ENCODE results near the gene ASAP3.

ASAP3 gene

DNA sequence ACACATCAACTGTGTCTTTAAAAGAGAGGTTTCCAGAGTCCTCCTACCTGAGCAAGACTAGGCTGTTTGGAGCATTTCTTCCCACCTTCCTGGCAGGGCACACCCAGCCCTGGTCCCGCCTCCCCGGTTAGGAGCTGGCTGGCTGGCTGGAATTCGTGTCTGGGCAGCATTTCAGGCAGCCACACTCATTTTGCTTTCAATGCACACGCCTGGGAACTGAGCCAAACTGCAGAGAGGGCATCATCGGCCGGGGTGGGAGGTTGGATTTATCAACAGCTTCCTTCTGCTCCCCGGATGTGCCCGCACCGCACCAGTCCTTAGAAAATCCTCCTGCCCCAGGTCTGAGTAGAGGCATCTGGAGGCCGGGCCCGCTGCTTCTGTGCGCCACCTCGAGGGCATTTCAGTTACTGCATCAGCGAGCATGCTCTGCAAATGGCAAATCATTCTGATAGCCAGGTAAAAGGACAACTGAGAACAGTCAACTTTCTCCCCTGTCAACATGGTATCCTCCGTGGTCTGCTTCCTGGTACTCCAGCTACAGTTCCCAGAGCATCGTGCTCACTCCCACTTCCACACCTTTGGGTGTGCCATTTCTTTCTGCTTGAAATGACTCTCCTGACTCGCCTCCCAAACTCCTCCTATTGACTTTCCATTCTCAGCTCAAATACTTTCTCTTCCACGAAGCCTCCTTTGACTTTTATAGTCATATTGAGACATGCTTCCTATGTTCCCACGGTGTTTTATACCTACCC is 80.1 kb downstream of the ASAP3 start (continued):
- TF ChIP-seq, protein P1, sequence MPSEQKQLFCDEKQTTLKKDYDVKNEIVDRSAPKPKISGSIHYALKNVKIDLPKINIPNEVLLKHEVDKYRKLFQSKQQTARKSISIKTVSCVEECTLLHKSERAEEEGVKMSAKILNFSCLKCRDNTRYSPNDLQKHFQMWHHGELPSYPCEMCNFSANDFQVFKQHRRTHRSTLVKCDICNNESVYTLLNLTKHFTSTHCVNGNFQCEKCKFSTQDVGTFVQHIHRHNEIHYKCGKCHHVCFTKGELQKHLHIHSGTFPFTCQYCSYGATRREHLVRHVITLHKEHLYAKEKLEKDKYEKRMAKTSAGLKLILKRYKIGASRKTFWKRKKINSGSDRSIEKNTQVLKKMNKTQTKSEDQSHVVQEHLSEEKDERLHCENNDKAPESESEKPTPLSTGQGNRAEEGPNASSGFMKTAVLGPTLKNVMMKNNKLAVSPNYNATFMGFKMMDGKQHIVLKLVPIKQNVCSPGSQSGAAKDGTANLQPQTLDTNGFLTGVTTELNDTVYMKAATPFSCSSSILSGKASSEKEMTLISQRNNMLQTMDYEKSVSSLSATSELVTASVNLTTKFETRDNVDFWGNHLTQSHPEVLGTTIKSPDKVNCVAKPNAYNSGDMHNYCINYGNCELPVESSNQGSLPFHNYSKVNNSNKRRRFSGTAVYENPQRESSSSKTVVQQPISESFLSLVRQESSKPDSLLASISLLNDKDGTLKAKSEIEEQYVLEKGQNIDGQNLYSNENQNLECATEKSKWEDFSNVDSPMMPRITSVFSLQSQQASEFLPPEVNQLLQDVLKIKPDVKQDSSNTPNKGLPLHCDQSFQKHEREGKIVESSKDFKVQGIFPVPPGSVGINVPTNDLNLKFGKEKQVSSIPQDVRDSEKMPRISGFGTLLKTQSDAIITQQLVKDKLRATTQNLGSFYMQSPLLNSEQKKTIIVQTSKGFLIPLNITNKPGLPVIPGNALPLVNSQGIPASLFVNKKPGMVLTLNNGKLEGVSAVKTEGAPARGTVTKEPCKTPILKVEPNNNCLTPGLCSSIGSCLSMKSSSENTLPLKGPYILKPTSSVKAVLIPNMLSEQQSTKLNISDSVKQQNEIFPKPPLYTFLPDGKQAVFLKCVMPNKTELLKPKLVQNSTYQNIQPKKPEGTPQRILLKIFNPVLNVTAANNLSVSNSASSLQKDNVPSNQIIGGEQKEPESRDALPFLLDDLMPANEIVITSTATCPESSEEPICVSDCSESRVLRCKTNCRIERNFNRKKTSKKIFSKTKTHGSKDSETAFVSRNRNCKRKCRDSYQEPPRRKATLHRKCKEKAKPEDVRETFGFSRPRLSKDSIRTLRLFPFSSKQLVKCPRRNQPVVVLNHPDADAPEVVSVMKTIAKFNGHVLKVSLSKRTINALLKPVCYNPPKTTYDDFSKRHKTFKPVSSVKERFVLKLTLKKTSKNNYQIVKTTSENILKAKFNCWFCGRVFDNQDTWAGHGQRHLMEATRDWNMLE (tag by site-specific recombination; conservative IDR thresholded peaks at IDR 0.05; ENCODE audit: low read depth) = peak; percentile 35; the same call in 1 of the 2 replicates
- TF ChIP-seq, protein P2, sequence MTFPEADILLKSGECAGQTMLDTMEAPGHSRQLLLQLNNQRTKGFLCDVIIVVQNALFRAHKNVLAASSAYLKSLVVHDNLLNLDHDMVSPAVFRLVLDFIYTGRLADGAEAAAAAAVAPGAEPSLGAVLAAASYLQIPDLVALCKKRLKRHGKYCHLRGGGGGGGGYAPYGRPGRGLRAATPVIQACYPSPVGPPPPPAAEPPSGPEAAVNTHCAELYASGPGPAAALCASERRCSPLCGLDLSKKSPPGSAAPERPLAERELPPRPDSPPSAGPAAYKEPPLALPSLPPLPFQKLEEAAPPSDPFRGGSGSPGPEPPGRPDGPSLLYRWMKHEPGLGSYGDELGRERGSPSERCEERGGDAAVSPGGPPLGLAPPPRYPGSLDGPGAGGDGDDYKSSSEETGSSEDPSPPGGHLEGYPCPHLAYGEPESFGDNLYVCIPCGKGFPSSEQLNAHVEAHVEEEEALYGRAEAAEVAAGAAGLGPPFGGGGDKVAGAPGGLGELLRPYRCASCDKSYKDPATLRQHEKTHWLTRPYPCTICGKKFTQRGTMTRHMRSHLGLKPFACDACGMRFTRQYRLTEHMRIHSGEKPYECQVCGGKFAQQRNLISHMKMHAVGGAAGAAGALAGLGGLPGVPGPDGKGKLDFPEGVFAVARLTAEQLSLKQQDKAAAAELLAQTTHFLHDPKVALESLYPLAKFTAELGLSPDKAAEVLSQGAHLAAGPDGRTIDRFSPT (tag by site-specific recombination; IDR thresholded peaks at IDR 0.05) = peak; percentile 73
- TF ChIP-seq ZBTB20 (tag by site-specific recombination; IDR thresholded peaks at IDR 0.05) = peak; percentile 87
- TF ChIP-seq ZNF184 (tag by site-specific recombination; IDR thresholded peaks at IDR 0.05) = peak; percentile 37; the same call in 1 of the 2 replicates
- TF ChIP-seq BCL11A (tag by site-specific recombination; IDR thresholded peaks at IDR 0.05; ENCODE audit: low read depth) = peak; percentile 82; the same call in 1 of the 2 replicates
- TF ChIP-seq ZSCAN30 (tag by site-specific recombination; IDR thresholded peaks at IDR 0.05) = peak; percentile 74
- peak; percentile 87 for TF ChIP-seq SP2 (tag by site-specific recombination; IDR thresholded peaks at IDR 0.05)

DNA sequence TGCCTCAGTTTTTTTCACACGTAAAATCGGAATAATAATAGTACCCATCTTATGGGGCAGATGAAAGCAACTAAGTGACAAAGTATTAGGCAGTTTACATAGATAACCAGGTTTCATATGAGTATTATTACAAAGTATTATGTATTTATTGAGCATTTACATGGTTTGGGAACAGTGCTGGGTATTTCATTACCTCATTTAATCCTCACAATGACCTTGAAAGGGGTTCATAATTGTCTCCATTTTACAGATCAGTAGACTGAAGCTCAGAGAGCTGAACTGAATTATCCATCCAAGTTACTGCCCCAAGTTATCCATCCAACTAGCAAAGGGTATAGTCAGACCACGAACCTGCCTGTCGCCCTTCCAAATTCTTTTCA is 80.6 kb downstream of the ASAP3 start:
- peak overlapping the region; percentile 26 for H3K27ac ChIP-seq (ENCODE audit: extremely low read depth, low read depth, low read length)
- H3K4me1 ChIP-seq (ENCODE audit: control insufficient read depth, insufficient read depth, low read length) = peaks cover 13% of the 10 kb centered on the region
- POLR2A ChIA-PET = interaction anchor here (0.7 to 4.3 kb wide), 10 partner anchors 9 to 125 kb away, joined by 3 to 50 read pairs (median 5); partner anchors contain the start of genes ASAP3, HNRNPR and ZNF436
- no peaks in the 10 kb centered on the region for H3K9me3 ChIP-seq (ENCODE audit: control insufficient read depth, insufficient read depth, low read depth, low read length)
- H3K4me3 ChIP-seq (ENCODE audit: low read depth, low read length) = no peak overlapping the region
- H3K36me3 ChIP-seq (ENCODE audit: control insufficient read depth in 2 of 2, insufficient read depth in 1 of 2, low read length in 2 of 2) = no peaks in the 10 kb centered on the region
- CTCF ChIA-PET = interaction anchor here (0.6 to 2.4 kb wide), 38 partner anchors 9 to 304 kb away, joined by 3 to 25 read pairs (median 4); partner anchors contain the start of genes HNRNPR, HTR1D and ZNF436
- TF ChIP-seq ZNF175 (tag by site-specific recombination; IDR thresholded peaks at IDR 0.05) (no peak), ZNF19 (tag by site-specific recombination; IDR thresholded peaks at IDR 0.05; ENCODE audit: low read depth) (no peak), ZNF791 (tag by site-specific recombination; IDR thresholded peaks at IDR 0.05) (no peak), ZNF335 (tag by site-specific recombination; conservative IDR thresholded peaks at IDR 0.05) (no peak), ZNF560 (tag by site-specific recombination; IDR thresholded peaks at IDR 0.05; ENCODE audit: borderline replicate concordance) (no peak), ZNF664 (tag by site-specific recombination; IDR thresholded peaks at IDR 0.05) (peak; percentile 72), ZNF214 (tag by site-specific recombination; IDR thresholded peaks at IDR 0.05; ENCODE audit: borderline replicate concordance) (no peak), ZNF37A (tag by site-specific recombination; IDR thresholded peaks at IDR 0.05) (no peak), ZNF530 (tag by site-specific recombination; IDR thresholded peaks at IDR 0.05; ENCODE audit: low read depth) (no peak), ZNF610 (tag by site-specific recombination; IDR thresholded peaks at IDR 0.05; ENCODE audit: borderline replicate concordance) (no peak), ZNF184 (tag by site-specific recombination; IDR thresholded peaks at IDR 0.05) (no peak), ZNF138 (tag by site-specific recombination; IDR thresholded peaks at IDR 0.05; ENCODE audit: borderline replicate concordance) (no peak)
- TF ChIP-seq, protein P3, sequence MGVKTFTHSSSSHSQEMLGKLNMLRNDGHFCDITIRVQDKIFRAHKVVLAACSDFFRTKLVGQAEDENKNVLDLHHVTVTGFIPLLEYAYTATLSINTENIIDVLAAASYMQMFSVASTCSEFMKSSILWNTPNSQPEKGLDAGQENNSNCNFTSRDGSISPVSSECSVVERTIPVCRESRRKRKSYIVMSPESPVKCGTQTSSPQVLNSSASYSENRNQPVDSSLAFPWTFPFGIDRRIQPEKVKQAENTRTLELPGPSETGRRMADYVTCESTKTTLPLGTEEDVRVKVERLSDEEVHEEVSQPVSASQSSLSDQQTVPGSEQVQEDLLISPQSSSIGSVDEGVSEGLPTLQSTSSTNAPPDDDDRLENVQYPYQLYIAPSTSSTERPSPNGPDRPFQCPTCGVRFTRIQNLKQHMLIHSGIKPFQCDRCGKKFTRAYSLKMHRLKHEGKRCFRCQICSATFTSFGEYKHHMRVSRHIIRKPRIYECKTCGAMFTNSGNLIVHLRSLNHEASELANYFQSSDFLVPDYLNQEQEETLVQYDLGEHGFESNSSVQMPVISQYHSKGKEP (tag by site-specific recombination; IDR thresholded peaks at IDR 0.05) = no peak
- TF ChIP-seq, protein P4, sequence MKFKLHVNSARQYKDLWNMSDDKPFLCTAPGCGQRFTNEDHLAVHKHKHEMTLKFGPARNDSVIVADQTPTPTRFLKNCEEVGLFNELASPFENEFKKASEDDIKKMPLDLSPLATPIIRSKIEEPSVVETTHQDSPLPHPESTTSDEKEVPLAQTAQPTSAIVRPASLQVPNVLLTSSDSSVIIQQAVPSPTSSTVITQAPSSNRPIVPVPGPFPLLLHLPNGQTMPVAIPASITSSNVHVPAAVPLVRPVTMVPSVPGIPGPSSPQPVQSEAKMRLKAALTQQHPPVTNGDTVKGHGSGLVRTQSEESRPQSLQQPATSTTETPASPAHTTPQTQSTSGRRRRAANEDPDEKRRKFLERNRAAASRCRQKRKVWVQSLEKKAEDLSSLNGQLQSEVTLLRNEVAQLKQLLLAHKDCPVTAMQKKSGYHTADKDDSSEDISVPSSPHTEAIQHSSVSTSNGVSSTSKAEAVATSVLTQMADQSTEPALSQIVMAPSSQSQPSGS (tag by site-specific recombination; IDR thresholded peaks at IDR 0.05; ENCODE audit: low read depth) = 0 out of 2 replicates have a peak, but pooled peaks have one; percentile 10
- TF ChIP-seq, protein P5, sequence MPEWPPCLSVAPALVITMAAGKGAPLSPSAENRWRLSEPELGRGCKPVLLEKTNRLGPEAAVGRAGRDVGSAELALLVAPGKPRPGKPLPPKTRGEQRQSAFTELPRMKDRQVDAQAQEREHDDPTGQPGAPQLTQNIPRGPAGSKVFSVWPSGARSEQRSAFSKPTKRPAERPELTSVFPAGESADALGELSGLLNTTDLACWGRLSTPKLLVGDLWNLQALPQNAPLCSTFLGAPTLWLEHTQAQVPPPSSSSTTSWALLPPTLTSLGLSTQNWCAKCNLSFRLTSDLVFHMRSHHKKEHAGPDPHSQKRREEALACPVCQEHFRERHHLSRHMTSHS (tag by site-specific recombination; IDR thresholded peaks at IDR 0.05) = no peak
